Tibial artery (tissue), 4 donors: ENCODE results near the gene BCL3.
A peak's percentile ranks its signal among the peaks of the same experiment; 100 is the strongest.

Experiments
- DNase-seq, 2 donors: peaks; one replicate each; pipeline ENCODE4 v3.0.0-alpha.2; 2019
- H3K27ac ChIP-seq, 2 donors: fragments of 200-600 bp; sonication (generic) in 1 of 2; 1 replicate in 1 of 2; 2 replicates in 1 of 2; pipeline ENCODE4 v1.5.1; 2018 to 2019; ENCODE audit warnings: mild to moderate bottlenecking in 1 of 2
- H3K27me3 ChIP-seq, 2 donors: fragments of 200-600 bp; sonication (generic) in 1 of 2; one replicate each; pipeline versions ENCODE4 v1.5.1 to v1.6.0; 2016 to 2019
- H3K36me3 ChIP-seq, 3 donors: fragments of 200-600 bp; sonication (generic) in 2 of 3; one replicate each; pipeline ENCODE4 v1.5.1; 2016 to 2019; ENCODE audit warnings: mild to moderate bottlenecking in 2 of 3
- H3K4me1 ChIP-seq, 4 donors: fragments of 200-600 bp; sonication (generic) in 2 of 4; 1 replicate in 3 of 4; 2 replicates in 1 of 4; pipeline ENCODE4 v1.5.1; 2016 to 2019
- H3K4me3 ChIP-seq, 2 donors: fragments of 200-600 bp; sonication (generic) in 1 of 2; 1 replicate in 1 of 2; 2 replicates in 1 of 2; pipeline ENCODE4 v1.5.1; 2018 to 2019; ENCODE audit warnings: mild to moderate bottlenecking in 2 of 2
- H3K9me3 ChIP-seq, 3 donors: fragments of 200-600 bp; sonication (generic) in 1 of 3; one replicate each; pipeline ENCODE4 v1.5.1; 2016 to 2019
- CTCF ChIP-seq, 2 experiments: fragments of 200-600 bp in 1 of 2; fragments of 450-650 bp in 1 of 2; IDR thresholded peaks; one replicate each; pipeline ENCODE4 v1.5.1; 2017 to 2019; ENCODE audit warnings: antibody characterized with exemption in 2 of 2, mild to moderate bottlenecking in 1 of 2, moderate library complexity in 1 of 2
- intact Hi-C: fragments of 100-400 bp; cut with DNase I; formaldehyde crosslinking; loops from one replicate; pipeline ENCODE4 v1.15.0; 2023; ENCODE audit warnings: low total_unique reads

BCL3 gene

DNA sequence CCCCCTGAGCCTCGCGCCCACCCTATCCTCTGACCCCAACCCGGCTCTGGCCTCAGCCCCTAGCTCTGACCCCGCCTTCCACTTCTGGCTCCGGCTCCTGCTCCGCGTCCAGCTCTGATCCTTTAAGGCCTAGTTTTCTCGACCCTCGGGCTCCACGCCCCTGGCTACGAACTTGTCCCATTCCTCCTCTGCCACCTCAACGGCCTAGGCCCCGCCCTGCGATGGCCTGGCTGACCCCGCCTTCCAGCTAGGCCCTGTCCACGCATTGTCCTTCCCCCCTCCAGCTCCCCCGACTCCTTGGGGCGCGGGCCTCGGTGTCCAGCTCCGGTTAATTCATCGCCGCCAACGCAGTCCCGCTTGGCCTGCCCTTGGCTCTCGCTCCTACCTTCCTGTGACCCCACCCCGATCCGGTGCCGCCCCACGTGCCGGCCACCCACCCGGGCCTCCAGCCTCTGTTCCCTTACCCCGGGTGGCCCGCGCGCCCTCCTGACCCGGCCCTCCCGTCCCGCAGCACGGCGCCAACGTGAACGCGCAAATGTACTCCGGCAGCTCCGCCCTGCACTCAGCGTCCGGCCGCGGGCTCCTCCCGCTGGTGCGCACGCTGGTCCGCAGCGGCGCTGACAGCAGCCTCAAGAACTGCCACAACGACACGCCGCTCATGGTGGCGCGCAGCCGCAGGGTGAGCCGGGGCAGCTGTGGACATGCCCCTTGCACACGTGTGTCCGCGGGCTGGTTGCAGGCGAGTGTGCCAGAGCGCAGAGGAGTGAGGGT is 9.4 kb downstream of the BCL3 start:
- Histone ChIP-seq H3K4me1 (peaks cover 8 to 58% (median 50%) of the 10 kb centered on the region in 4 donors), H3K9me3 (no peaks in the 10 kb centered on the region), H3K4me3 (peak overlapping the region; percentile 61 to 70), H3K27ac (peak overlapping the region; percentile 84 to 93), H3K27me3 (no peaks in the 10 kb centered on the region), H3K36me3 (peaks cover 6 to 50% (median 23%) of the 10 kb centered on the region in 3 donors)
- intact Hi-C loops, result no loop called here
- TF ChIP-seq CTCF (IDR thresholded peaks at IDR 0.05), result peak in 1 of 2 experiments; percentile 28
- peak; percentile 77 to 94 for DNase-seq

- DNase-seq, result no peak
- H3K4me3 ChIP-seq, result peak overlapping the region; percentile 61 to 70
- H3K9me3 ChIP-seq, result no peaks in the 10 kb centered on the region
- peaks cover 8 to 51% (median 44%) of the 10 kb centered on the region in 4 donors for H3K4me1 ChIP-seq
- H3K27me3 ChIP-seq, result no peaks in the 10 kb centered on the region
- no peak for TF ChIP-seq CTCF (IDR thresholded peaks at IDR 0.05)
- peaks cover 6 to 50% (median 23%) of the 10 kb centered on the region in 3 donors for H3K36me3 ChIP-seq
- intact Hi-C loops, result no loop called here
- peak overlapping the region; percentile 84 to 93 for H3K27ac ChIP-seq
Measured at GRCh38 chr19:44758596-44758995, 10.1 kb downstream of the BCL3 start.

DNA sequence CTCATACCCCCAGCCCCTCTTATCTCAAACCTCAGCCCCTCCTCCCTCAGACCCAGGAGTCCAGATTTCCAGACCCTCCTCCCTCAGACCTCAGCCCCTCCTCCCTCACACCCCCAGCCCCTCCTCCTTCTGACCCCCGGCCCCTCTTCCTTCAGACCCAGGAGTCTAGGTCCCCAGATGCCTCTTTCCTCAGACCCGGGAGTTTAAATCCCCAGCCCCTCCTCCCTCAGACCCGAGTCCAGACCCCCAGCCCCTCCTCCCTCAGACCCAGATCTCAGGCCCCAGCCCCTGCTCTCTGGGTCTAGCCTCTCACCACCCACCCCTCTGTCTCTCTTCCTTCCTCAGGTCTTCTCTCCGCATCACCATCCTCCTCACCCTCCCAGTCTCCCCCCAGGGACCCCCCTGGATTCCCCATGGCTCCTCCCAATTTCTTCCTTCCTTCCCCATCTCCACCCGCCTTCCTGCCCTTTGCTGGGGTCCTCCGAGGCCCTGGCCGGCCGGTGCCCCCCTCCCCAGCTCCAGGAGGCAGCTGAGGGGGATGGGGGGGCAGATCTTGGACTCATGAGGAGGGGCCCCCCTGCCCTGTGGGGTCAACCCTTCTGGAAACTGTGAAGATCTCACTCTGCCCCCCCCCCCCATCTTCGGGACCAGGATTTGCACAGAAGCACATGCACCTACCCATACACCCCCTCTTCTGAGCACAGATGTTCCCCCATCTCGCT is 10.7 kb downstream of the BCL3 start:
- intact Hi-C loops, result no loop called here
- H3K27ac ChIP-seq, result peak overlapping the region; percentile 84 to 93
- H3K9me3 ChIP-seq, result no peaks in the 10 kb centered on the region
- H3K4me1 ChIP-seq, result peaks cover 4 to 44% (median 38%) of the 10 kb centered on the region in 4 donors
- peaks cover 6 to 50% (median 23%) of the 10 kb centered on the region in 3 donors for H3K36me3 ChIP-seq
- no peaks in the 10 kb centered on the region for H3K27me3 ChIP-seq
- H3K4me3 ChIP-seq, result no peak overlapping the region
- no peak for DNase-seq
- TF ChIP-seq CTCF (IDR thresholded peaks at IDR 0.05), result no peak

DNA sequence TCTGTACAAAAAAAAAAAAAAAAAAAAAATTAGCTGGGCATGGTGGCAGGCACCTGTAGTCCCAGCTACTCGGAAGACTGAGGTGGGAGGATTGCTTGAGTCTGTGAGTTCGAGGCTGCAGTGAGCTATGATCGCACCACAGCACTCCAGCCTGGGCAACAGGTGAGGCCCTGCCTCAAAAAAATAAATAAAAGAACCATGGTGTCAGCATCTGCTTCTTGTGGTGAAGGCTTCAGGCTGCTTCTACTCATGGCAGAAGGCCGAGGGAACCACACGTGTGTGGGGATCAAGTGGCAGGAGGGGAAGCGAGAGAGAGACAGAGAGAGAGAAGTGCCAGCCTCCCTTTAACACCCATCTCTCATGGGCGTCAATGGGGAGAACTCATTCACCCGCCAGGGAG is 13.5 kb downstream of the BCL3 start:
- H3K36me3 ChIP-seq, result peaks cover 6 to 42% (median 23%) of the 10 kb centered on the region in 3 donors
- peaks cover 4 to 18% (median 10%) of the 10 kb centered on the region in 4 donors for H3K4me1 ChIP-seq
- no peak overlapping the region for H3K27ac ChIP-seq
- TF ChIP-seq CTCF (IDR thresholded peaks at IDR 0.05), result no peak
- no peak overlapping the region for H3K4me3 ChIP-seq
- H3K27me3 ChIP-seq, result no peaks in the 10 kb centered on the region
- intact Hi-C loops, result no loop called here
- no peaks in the 10 kb centered on the region for H3K9me3 ChIP-seq
- DNase-seq, result no peak

DNA sequence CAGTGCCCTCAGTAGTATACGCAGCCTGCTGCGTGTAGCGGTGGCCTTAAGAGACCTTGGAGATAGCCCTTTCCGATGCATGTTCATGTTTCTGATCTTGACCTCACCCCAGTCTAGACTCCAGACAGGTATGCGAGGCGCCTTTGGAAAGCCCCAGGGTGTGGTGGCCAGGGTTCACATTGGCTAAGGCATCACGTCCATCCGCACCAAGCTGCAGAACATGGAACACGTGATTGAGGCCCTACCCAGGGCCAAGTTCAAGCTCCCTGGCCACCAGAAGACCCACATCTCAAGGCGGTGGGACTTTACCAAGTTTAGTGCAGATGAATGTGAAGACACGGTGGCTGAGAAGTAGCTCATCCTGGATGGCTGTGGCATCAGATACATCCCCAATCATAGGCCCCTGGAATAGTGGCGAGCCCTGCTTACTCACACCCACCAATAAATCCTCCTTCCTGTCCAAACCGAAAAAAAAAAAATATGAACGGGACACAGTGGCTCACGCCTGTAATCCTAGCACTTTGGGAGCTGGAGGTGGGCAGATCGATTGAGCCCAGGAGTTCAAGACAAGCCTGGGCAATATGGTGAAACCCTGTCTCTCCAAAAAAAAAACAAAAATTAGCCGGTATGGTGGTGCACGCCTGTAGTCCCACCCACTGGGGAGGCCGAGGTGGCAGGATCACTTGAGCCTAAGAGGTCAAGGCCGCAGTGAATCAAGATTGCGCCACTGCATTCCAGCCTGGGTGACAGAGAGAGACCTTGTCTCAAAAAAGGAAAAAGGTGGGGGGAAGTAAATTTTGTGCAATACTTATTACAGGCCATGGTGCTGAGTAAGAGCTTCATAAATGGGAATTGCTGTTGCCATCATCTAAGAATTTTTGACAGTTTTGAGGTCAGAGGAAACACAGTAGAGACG is 16.8 kb downstream of the BCL3 start:
- DNase-seq, result no peak
- no peak overlapping the region for H3K27ac ChIP-seq
- intact Hi-C loops, result no loop called here

More for the DNA sequence above, 16.8 kb downstream of the BCL3 start:
- peaks cover 0 to 10% (median 7%) of the 10 kb centered on the region in 3 donors for H3K36me3 ChIP-seq
- H3K27me3 ChIP-seq, result no peaks in the 10 kb centered on the region
- no peaks in the 10 kb centered on the region for H3K9me3 ChIP-seq
- H3K4me1 ChIP-seq, result no peaks in the 10 kb centered on the region
- no peak for TF ChIP-seq CTCF (IDR thresholded peaks at IDR 0.05)
- no peak overlapping the region for H3K4me3 ChIP-seq
